Right lung (tissue), 5 donors: ENCODE measurements around the gene RAB6B. TPM values are rescaled to one million over a fixed set of nuclear protein-coding genes. Genes with fewer than 3 reads are reported as not detected.

ENCODE experiments used
- DNase-seq, 2 donors: peaks; one replicate each; pipeline ENCODE4 v3.0.0-alpha.2; 2013
- polyA plus RNA-seq, 5 donors: library from polyadenylated mRNA; unstranded; fragments of 120-200 nt; gene quantifications; one replicate each; pipeline versions ENCODE4 v1.2.1 to v1.2.3, GENCODE V29; 2013; ENCODE audit warnings: inconsistent platforms in 1 of 5, low replicate concordance in 1 of 5; ENCODE audit not compliant: insufficient read length in 5 of 5, insufficient read depth in 1 of 5

The RAB6B gene
- polyA plus RNA-seq, 5 donors = 6.2 to 7.7 (median 7.1) TPM

- no peak for DNase-seq
Measured at GRCh38 chr3:133882986-133883586, 12.6 kb downstream of the RAB6B start.

GRCh38 chr3:133881939-133882825 is 13.5 kb downstream of the RAB6B start:
- DNase-seq = no peak

- no peak for DNase-seq
Measured at GRCh38 chr3:133881492-133881891, 14.2 kb downstream of the RAB6B start.

GRCh38 chr3:133880886-133881455 is 14.7 kb downstream of the RAB6B start:
- no peak for DNase-seq

GRCh38 chr3:133880287-133880686 is 15.4 kb downstream of the RAB6B start:
- no peak for DNase-seq

GRCh38 chr3:133878518-133878917 is 17.2 kb downstream of the RAB6B start:
- DNase-seq = no peak

- no peak for DNase-seq
Measured at GRCh38 chr3:133877221-133877620, 18.5 kb downstream of the RAB6B start.

GRCh38 chr3:133874761-133875438 is 20.8 kb downstream of the RAB6B start:
- no peak for DNase-seq

GRCh38 chr3:133874344-133874743 is 21.3 kb downstream of the RAB6B start:
- DNase-seq = no peak

- DNase-seq = no peak
Measured at GRCh38 chr3:133872781-133873180, 22.9 kb downstream of the RAB6B start.

GRCh38 chr3:133872161-133872560 is 23.5 kb downstream of the RAB6B start:
- DNase-seq = no peak

- DNase-seq = no peak
Measured at GRCh38 chr3:133871368-133872090, 24.2 kb downstream of the RAB6B start.

GRCh38 chr3:133870822-133871221 is 24.9 kb downstream of the RAB6B start:
- DNase-seq = no peak

- DNase-seq = no peak
Measured at GRCh38 chr3:133869586-133869985, 26.1 kb downstream of the RAB6B start.

GRCh38 chr3:133868758-133869475 is 26.8 kb downstream of the RAB6B start:
- peak in 1 of 2 donors; percentile 2 for DNase-seq

GRCh38 chr3:133868186-133868585 is 27.5 kb downstream of the RAB6B start:
- DNase-seq = no peak

- DNase-seq = no peak
Measured at GRCh38 chr3:133866141-133866540, 29.5 kb downstream of the RAB6B start.

GRCh38 chr3:133865136-133865855 is 30.4 kb downstream of the RAB6B start:
- no peak for DNase-seq

- no peak for DNase-seq
Measured at GRCh38 chr3:133864616-133865015, 31.1 kb downstream of the RAB6B start.

GRCh38 chr3:133863911-133864310 is 31.8 kb downstream of the RAB6B start:
- no peak for DNase-seq
